Measurements from ENCODE around the gene BNC2. TPM values are rescaled to one million over a fixed set of nuclear protein-coding genes. Genes with fewer than 3 reads are reported as not detected.

The BNC2 gene
- total RNA-seq, 2 donors from 2014 or later, result 16.1 to 16.9 TPM

GRCh38 chr9:16611001-16611400 lies 259.5 kb downstream of the BNC2 start:
- Histone ChIP-seq H3K36me3 (no peaks in the 10 kb centered on the region), H3K9me3 (no peaks in the 10 kb centered on the region), H3K4me3 (no peak overlapping the region), H3K4me1 (ENCODE audit: control insufficient read depth in 1 of 2, low read depth in 2 of 2) (no peaks in the 10 kb centered on the region), H3K27me3 (replicated peaks; ENCODE audit: insufficient read depth) (no peaks in the 10 kb centered on the region), H3K27ac (no peak overlapping the region)
- TF ChIP-seq CTCF (IDR thresholded peaks at IDR 0.05), result no peak
- no peak for ATAC-seq (ENCODE audit: insufficient number of reproducible peaks, low FRiP score, low read depth)
- no peak for DNase-seq (ENCODE audit: low spot score)

- DNase-seq (ENCODE audit: low spot score) (no peak), ATAC-seq (ENCODE audit: insufficient number of reproducible peaks, low FRiP score, low read depth) (no peak)
- no peaks in the 10 kb centered on the region for H3K36me3 ChIP-seq
- H3K4me1 ChIP-seq (ENCODE audit: control insufficient read depth in 1 of 2, low read depth in 2 of 2), result no peaks in the 10 kb centered on the region
- H3K27me3 ChIP-seq (replicated peaks; ENCODE audit: insufficient read depth), result no peaks in the 10 kb centered on the region
- H3K4me3 ChIP-seq, result no peak overlapping the region
- H3K27ac ChIP-seq, result no peak overlapping the region
- no peaks in the 10 kb centered on the region for H3K9me3 ChIP-seq
- TF ChIP-seq CTCF (IDR thresholded peaks at IDR 0.05), result no peak
Measured at GRCh38 chr9:16610538-16610937, 259.9 kb downstream of the BNC2 start.

- TF ChIP-seq CTCF (IDR thresholded peaks at IDR 0.05), result no peak
- Histone ChIP-seq H3K9me3 (no peaks in the 10 kb centered on the region), H3K36me3 (no peaks in the 10 kb centered on the region), H3K4me1 (ENCODE audit: control insufficient read depth in 1 of 2, low read depth in 2 of 2) (no peaks in the 10 kb centered on the region), H3K27ac (no peak overlapping the region), H3K27me3 (replicated peaks; ENCODE audit: insufficient read depth) (no peaks in the 10 kb centered on the region), H3K4me3 (no peak overlapping the region)
- DNase-seq (ENCODE audit: low spot score), result no peak
- ATAC-seq (ENCODE audit: insufficient number of reproducible peaks, low FRiP score, low read depth), result no peak
Measured at GRCh38 chr9:16608906-16609305, 261.6 kb downstream of the BNC2 start.

GRCh38 chr9:16602494-16602893 lies 268.0 kb downstream of the BNC2 start:
- H3K4me3 ChIP-seq, result no peak overlapping the region
- no peak overlapping the region for H3K27ac ChIP-seq
- H3K27me3 ChIP-seq (replicated peaks; ENCODE audit: insufficient read depth), result no peaks in the 10 kb centered on the region
- no peak for TF ChIP-seq CTCF (IDR thresholded peaks at IDR 0.05)
- H3K36me3 ChIP-seq, result no peaks in the 10 kb centered on the region
- no peak for DNase-seq (ENCODE audit: low spot score)
- no peaks in the 10 kb centered on the region for H3K4me1 ChIP-seq (ENCODE audit: control insufficient read depth in 1 of 2, low read depth in 2 of 2)
- no peaks in the 10 kb centered on the region for H3K9me3 ChIP-seq
- no peak for ATAC-seq (ENCODE audit: insufficient number of reproducible peaks, low FRiP score, low read depth)

GRCh38 chr9:16601991-16602390 lies 268.5 kb downstream of the BNC2 start:
- Histone ChIP-seq H3K27ac (no peak overlapping the region), H3K4me3 (no peak overlapping the region), H3K9me3 (no peaks in the 10 kb centered on the region), H3K4me1 (ENCODE audit: control insufficient read depth in 1 of 2, low read depth in 2 of 2) (no peaks in the 10 kb centered on the region), H3K36me3 (no peaks in the 10 kb centered on the region), H3K27me3 (replicated peaks; ENCODE audit: insufficient read depth) (no peaks in the 10 kb centered on the region)
- no peak for ATAC-seq (ENCODE audit: insufficient number of reproducible peaks, low FRiP score, low read depth)
- DNase-seq (ENCODE audit: low spot score), result no peak
- TF ChIP-seq CTCF (IDR thresholded peaks at IDR 0.05), result no peak
